Activated CD4-positive, alpha-beta T cell treated with anti-CD3 and anti-CD28 coated beads, Interleukin-2, amount 50 U/mL, for 48 hours (primary cell): ENCODE measurements around the gene NUP50.
"Not testable (repeated sequence)": the region's sequence is repeated elsewhere in the genome, so short reads cannot be mapped to it uniquely, and the experiment has no call there.

Experiments used
- DNase-seq, 2 experiments: peaks; one replicate each; pipeline ENCODE4 v3.0.0-alpha.2; 2020

NUP50 gene

GRCh38 chr22:45162531-45162930 lies 1.2 kb upstream of the NUP50 start:
- no peak for DNase-seq

DNA sequence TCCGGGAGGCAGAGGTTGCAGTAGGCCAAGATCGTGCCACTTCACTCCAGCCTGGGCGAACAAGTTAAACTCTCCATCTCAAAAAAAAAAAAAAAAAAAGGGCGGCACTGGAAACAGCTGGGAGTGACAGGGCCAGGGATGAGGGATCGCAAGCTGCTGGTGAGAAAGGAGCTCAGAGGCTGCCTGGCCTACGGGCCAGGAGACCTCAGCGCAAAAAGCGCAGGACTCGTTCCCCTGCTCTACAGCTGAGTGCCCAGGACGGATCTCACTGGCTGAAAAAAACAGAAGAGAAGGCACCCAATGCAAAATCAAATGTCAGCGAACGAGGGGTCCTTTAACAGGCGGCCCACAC lies 650 bp upstream of the NUP50 start:
- DNase-seq: peak in 1 of 2 experiments; percentile 22

DNA sequence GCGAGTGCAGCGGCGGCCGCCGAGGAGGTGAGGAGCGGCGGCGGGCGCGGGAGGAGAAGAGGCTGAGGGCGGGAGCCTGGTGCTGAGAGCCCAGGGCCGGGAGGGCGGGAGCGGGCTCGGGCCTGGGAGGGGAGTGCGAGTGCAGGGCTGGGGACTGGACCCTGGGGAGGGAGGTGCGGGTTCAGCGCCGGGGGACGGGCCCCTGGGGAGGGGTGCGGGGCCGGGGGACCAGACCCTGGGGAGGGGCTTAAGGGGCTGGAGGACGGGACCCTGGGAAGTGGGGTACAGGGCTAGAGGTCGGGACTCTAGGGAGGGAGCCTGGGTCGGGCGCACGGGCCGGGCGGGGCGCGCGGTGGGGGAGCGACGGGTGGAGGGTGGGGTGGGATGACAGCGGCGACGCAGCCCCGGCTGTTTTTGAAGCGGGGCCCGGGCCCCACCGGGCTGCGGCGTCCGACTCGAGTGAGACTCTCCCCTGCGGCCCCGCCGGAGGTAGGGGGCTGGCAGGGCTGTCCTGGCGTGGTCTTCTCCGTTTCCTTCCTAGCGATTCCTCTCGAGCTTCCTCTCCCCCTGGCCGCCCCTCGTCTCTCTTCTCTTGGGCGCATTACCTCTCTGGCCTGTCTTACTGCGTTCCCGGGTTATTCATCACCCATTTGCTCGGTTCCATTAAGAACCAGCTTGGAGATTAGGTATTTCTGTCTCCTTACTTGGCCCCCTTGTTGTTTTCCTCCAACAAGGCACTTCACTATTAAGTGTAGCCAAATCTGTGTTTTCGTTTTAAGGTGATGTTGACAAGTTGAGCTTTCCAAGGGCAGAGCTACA lies 754 bp downstream of the NUP50 start:
- peak; percentile 31 to 38 for DNase-seq

DNA sequence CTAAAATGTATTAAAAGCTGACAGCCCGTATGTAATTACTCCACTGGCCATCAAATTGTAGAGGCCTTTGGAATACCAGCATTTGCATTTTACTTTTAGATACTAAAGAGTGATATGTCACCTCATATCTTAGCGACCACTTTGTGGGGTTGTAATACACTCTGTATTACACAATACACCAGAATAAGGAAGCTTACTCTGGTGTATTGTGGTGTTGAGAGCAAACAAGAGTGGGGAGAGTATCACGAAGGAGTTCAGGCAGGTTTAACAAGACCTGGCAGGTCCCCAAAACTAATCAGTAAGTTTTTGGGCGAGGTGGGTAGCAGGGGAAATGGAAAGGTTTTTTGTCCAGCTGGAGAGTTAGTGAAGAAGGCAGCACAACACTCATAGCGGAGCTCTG lies 3.2 kb downstream of the NUP50 start:
- DNase-seq: no peak

GRCh38 chr22:45169591-45170466 lies 6.1 kb downstream of the NUP50 start:
- DNase-seq: peak; percentile 36 to 50

GRCh38 chr22:45171830-45172229 lies 8.1 kb downstream of the NUP50 start:
- no peak for DNase-seq

GRCh38 chr22:45172881-45173585 lies 9.3 kb downstream of the NUP50 start:
- no peak for DNase-seq

DNA sequence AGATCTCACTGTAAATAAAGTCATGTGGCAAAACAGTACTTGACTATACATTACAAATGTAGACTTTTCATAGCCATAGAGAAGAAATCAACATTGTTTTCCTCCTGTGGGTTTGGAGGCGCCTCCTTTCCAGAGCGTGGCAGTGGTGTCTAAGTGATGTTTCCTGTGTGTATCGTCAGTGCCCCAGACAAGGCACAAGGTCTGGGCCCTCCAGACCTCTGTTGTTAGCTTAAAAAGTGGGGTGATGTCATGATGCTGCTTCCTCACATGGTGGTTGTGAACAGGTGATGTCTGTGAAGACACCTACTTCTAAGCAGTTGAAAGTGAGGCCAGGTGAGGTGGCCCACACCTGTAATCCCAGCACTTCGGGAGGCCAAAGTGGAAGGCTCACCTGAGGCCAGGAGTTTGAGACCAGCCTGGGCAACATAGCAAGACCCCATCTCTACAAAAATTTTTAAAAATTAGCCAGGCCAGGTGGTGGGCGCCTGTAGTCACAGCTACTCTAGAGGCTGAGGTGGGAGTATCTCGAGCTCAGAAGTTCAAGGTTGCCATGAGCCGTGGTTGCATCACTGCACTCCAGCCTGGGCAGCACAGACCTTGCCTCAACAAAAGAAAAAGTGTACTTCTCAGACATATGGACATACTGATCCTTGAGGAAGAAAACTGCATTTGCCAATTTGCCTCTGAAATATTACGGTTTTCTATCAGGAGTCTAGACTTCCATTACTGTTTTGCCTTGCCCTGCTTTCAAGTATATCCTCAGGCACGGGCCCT lies 15.7 kb downstream of the NUP50 start:
- no peak for DNase-seq

GRCh38 chr22:45180146-45180679 lies 16.5 kb downstream of the NUP50 start:
- no peak for DNase-seq

DNA sequence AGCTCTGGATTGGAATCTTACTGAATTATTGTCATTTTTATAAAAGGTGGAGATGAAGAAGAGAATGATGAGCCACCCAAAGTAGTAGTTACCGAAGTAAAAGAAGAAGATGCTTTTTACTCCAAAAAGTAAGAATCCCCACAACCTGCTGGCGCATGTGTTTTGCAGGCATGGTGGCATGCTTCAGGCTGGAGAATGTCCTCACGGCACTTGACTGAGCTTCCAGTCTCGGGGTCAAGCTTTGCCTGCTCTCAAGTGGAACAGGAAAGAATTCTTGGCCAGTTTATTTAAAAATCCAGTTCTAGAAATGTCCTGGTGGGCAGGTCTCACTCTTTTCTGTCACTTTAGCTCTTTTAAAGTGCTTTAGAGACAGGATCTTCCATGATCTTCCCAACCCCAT lies 17.5 kb downstream of the NUP50 start:
- no peak for DNase-seq

DNA sequence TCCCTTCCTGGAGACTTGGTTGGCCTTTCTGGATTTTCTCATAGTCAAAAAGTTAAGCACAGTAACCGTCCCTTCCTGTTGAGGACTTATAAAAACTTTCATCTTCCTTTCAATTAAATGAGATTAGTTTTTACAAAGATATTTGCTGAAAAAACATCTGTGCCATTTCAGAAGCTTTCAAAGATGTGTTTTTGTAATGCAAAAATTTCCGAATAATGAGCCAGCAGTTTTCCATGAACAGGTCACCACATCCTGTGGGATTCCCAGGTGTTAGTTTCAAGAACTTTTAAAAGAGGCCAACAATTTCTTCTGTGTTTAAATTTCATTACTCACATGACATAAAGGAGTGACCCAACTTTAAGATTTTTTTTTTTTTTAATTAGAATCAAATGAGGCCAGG lies 18.0 kb downstream of the NUP50 start:
- no peak for DNase-seq

DNA sequence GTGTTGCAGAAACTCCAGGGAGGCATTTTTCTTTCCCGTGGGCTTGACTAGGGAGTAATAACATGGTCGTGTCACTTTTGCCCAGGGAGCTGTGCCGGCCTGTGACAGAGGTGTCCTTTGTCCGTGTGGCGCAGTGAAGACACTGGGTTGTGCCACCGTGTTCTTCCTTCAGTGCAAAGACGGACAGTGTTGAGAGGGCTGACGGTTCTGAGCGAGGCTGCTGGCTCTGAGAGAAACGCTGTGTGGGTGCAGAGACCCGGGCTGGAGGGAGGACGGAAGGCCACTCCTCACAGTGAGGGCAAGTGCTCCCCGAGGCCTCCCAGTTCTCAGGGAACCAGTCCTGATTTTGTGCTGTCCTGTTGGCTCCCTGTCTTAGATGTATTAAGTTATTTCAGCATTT lies 20.2 kb downstream of the NUP50 start:
- DNase-seq: no peak

DNA sequence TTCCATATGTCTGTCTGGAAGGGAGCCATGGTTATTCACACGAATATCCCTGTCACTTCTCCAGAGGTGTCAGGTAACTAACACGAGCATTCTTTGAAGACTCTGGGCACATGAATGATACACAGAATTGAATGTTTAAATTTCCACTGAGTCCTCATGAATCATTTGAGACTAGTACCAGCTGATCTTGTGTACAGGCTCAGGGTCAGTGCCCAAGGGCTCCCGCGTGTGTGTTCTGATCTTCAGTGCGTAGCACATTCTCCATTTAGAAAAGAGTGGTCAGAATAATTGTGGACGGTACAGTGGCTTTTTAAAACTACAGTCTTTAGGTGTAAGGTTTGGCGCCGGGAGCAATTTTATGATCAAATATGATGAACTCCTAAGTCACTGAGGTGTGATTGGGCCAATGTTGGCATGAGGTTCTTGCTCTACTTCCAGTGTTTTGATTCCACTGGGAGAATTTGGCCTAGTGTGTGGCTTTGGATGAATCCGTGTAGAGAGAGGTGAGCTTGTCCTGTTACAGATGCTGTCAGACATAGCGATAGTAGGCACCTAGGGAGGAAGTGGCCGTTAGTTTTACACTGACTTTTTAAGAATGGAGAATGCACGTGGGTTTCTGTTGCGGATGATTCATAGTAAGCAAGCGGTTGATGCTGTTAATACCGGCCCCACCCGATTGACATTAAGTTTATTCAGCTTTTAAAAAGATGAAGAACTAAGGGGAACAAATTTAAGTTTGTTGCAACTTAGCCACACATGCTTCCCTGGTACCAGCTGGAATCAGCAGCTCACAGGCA lies 22.2 kb downstream of the NUP50 start:
- DNase-seq: peak in 1 of 2 experiments; percentile 18

DNA sequence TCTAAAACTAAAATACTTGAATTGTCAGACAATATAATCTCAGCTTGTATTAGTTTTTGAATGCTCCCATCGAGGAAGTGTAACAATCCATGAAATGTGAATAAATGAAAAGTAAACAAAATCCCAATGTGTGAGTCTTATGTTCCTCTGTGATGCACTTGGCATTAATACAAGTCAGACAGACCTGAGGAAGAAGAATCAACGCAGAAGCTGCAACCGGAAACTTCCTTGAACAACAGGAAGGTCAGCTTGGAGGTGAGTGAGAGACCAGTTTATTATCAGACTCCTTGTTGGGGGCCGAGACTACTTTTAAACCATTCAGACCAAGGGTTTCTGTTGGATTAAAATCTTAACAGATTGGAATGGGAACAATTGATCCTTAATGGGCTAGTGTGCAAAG lies 24.2 kb downstream of the NUP50 start:
- DNase-seq: no peak

DNA sequence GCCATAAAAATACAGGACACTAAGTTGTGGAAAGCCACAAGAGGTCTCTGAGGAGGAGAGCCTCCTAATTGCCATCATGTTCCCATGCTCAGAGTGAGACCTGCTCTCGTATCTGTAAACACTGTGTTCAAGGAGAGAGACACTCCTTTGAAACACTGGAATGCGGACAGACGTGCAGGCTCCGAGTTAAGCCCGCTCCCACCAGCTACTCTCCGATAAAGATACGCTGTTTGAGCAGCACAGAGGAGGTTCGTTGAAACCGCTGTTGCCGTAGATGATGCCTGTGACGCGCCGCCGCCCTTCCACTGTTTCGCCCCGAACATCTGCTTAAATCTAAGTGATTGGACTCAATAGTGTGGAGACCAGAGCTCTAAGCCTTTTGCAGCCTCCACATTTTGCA lies 25.1 kb downstream of the NUP50 start:
- no peak for DNase-seq

- DNase-seq: no peak
Observed at GRCh38 chr22:45190202-45190872, 26.6 kb downstream of the NUP50 start.

GRCh38 chr22:45191746-45192145 lies 28.0 kb downstream of the NUP50 start:
- DNase-seq: not testable (repeated sequence)

GRCh38 chr22:45192701-45193187 lies 29.0 kb downstream of the NUP50 start:
- DNase-seq: no peak

- DNase-seq: no peak
Observed at GRCh38 chr22:45194686-45195085, 31.0 kb downstream of the NUP50 start.

DNA sequence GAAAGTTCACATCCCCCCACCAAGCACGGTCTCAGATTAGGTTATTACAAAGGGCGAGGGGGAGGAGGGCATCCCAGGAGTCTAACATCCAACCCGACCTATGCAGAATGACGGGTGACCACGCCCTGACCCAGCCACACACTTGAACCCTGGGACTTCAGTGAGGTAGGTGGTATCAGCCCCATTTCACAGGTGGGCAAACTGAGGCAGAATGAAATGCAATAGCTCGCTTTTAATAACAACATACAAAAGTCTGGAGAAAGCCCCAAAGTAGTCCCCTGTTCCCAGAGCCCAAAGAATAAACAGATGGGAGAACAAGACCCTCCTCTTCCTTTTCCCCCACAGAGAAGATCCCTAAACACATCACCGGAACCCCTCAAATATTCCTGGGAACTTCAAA lies 31.9 kb downstream of the NUP50 start:
- no peak for DNase-seq

- no peak for DNase-seq
Observed at GRCh38 chr22:45196308-45196707, 32.6 kb downstream of the NUP50 start.
